Stimulated activated CD4-positive, alpha-beta T cell treated with anti-CD3 and anti-CD28 coated beads, Interleukin-12 subunit alpha, Interleukin-12 subunit beta, amount 100 ng/mL, for 48 hours (primary cell): Measurements from ENCODE around the gene DNAJB13.
A peak's percentile ranks its signal among the peaks of the same experiment; 100 is the strongest.

Experiments used
- DNase-seq, 3 donors: peaks; one replicate each; pipeline ENCODE4 v3.0.0-alpha.2; 2020; ENCODE audit warnings: low read depth in 2 of 3, low spot score in 1 of 3

The DNAJB13 gene

GRCh38 chr11:74012074-74012809 lies 61.4 kb downstream of the DNAJB13 start:
- DNase-seq: no peak

DNA sequence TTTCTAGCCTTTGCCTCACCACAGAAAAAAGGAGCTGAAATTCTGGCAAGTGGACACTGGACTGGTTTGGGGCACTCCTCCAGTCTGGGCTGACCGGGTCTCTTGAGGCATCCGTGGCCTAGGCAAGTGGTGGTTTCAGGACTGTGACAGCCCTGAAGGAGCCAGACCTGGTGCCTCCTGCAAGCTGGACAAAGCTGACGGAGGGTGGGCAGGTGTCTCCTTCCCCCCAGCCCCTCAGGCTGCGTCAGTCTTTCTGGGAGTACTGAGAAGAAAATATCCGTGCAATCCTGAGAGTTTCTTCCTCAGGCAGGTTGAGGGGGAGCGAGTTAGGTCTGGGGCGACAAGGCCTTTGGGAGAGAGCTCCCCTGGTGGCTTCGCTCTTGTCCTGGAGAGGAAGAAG lies 62.3 kb downstream of the DNAJB13 start:
- DNase-seq: no peak

DNA sequence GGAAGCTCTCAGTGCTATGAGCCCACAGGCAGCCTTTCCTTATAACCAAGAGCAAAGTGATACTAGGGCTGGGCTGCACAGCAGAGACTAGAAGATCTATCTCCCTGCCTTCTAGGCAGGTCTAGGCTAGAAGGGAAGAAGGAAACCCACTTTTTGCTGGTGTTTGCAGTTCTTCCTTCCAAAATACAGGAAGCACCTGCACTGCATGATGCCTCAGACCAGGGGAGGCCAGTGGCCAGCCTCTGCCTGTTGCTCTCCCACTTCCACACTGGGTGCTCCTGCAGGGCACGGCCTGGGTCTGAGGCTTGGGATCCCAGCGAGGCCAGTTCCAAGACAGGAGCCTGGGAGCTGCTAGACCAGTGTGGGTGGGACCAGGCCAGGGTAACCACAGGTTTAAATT lies 64.1 kb downstream of the DNAJB13 start:
- DNase-seq: no peak

DNA sequence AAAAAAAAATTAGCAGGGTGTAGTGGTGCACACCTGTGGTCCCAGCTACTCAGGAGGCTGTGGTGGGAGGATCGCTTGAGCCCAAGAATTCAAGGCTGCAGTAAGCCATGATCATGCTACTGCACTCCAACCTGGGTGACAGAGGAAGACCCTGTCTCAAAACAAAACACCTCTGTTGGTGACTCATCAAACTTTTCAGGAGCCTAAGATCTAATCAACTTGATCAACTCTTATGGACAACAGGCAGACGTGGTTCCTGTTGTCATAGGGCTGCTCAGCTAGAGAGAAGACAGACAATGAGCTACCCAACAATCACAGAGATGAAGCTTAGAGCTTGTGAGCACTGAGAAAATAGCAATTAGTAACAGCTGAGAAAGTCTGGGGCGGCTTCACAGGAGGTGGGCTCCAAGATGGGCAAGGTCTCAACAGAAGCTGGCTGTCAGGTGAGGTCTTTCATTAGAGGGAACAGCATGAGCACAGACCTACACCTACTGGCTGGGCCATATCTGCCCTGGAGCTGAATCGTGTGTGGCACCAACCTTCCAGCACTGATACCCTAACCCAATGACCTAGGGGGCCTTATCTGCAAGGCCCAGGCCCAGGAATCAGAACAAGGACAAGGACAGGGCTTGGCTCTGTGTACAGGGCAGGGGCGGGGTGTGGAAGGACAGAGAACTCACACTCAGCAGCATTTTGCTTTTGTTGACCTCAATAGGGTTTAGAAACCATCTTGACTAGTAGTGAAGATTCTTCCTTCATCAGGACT lies 65.3 kb downstream of the DNAJB13 start:
- no peak for DNase-seq

DNA sequence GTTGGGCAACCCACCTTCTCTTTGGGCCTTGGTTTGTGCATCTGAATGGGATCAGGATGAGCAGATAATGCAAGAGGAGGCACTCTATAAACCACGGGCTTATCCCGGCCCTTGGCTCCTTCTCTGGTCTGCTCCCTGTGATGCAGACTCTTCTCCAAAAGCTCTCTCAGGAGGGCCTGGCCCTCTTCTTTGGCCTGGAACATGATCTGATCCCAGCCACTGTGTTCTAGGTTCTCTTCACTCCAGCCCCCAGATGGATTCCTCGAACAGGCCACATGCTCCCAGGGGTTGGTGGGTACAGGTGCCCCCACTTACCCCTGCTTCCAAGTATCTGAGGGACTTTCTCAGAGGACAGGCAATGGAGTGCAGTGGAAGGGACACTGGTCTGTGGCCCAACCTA lies 66.8 kb downstream of the DNAJB13 start:
- DNase-seq: no peak

DNA sequence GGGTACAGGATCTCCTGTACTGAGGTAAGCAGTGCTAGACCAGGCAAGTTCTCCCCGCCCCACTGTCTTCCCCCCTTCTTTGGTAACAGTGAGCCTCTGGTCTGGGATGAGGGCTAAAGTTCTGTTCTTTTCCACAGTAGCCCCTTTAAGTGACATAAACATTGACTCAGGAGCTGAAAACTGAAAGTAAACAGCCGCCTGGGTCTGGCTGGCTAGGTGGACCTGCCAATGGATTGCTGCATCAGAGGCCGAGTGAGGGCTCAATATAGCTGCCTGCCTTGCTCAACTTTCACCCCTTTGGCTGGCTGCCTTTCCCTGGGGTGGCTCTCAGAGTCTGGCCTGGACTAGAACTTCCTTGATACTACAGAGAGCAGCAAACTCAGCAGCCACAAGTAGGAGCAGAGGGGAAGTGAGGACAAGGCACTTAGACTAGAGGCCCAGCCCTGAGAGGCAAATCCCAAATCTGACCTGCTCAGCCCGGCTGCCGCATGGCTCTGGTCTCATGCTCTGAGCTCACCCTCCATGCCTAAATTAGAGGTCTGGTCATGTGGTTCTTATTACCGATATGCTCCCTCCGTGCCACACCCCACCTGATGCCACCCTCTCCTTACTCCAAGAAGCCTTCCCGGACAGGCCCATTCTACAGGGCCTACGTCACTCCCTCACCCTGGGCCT lies 67.6 kb downstream of the DNAJB13 start:
- DNase-seq: no peak

DNA sequence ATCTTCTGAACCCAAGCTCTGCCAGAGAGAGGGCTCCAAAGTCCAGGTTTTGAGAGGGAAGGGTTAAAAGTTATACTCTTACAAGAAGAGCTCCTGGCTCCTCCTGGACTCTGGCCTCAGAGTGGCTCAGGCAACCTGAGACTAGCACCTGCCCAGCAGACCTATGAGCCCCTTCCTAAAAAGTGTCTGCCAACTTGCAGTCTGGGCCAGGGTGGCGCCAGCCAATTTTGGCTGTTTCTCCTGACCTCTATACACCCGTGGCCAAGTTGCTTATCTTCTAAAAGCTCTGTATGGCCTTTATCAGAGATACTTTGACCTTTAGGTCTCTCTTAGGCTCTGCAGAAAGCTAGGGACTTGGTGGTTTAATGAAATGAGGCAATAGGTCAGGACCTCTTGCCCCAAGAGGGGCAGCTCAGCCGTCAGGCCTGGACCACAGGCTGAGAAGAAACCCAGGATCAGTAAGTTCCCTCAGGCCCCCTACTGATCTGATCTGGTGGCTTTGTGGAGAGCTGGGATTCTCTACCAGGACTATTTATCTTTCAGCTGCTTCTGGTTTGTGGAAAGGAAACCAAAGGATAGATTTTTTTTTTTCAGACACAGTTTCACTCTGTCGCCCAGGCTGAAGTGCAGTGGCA lies 68.4 kb downstream of the DNAJB13 start:
- no peak for DNase-seq

DNA sequence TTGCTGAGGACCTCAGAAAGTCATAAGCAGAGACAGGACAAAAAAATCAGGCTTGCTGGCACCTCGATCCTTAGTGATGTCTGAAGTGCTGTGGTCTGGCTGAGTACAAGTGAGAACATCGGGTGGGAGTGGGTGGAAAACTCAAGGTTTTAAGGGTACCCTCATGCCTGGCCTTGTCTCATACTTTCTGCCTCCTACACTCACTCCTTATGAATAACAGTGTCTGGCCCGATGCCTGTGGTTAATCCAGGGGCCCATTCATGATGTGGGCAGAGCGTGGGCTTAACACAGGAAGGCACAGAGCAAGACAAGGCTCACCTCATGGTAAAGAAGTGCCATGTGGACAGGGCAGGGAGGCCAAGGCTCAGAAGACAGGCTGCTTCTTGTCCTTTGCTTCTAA lies 69.0 kb downstream of the DNAJB13 start:
- DNase-seq: peak; percentile 68 to 77 (median 74)
